ENCODE data around the gene SLC25A12.

Gene SLC25A12

GRCh38 chr2:171745806-171746205, 148.2 kb downstream of the SLC25A12 start:
- TF ChIP-seq JUND (IDR thresholded peaks at IDR 0.05; ENCODE audit: low read depth): no peak
- in situ Hi-C loops (cut with HindIII; ENCODE audit: low pct_unique_long_range_greater_than_20kb, low sequenced_read_pairs): no loop called here
- DNase-seq (ENCODE audit: low read depth in 1 of 2, low spot score in 1 of 2): no peak

- no peak for TF ChIP-seq JUND (IDR thresholded peaks at IDR 0.05; ENCODE audit: low read depth)
- in situ Hi-C loops (cut with HindIII; ENCODE audit: low pct_unique_long_range_greater_than_20kb, low sequenced_read_pairs): no loop called here
These were observed 148.9 kb downstream of the SLC25A12 start for GRCh38 chr2:171745141-171745540.

GRCh38 chr2:171742760-171743159, 151.3 kb downstream of the SLC25A12 start:
- no peak for TF ChIP-seq JUND (IDR thresholded peaks at IDR 0.05; ENCODE audit: low read depth)
- in situ Hi-C loops (cut with HindIII; ENCODE audit: low pct_unique_long_range_greater_than_20kb, low sequenced_read_pairs): no loop called here
- no peak for DNase-seq (ENCODE audit: low read depth in 1 of 2, low spot score in 1 of 2)

More at GRCh38 chr2:171745141-171745540, 148.9 kb downstream of the SLC25A12 start:
- DNase-seq (ENCODE audit: low read depth in 1 of 2, low spot score in 1 of 2): no peak

- no peak for DNase-seq (ENCODE audit: low read depth in 1 of 2, low spot score in 1 of 2)
- in situ Hi-C loops (cut with HindIII; ENCODE audit: low pct_unique_long_range_greater_than_20kb, low sequenced_read_pairs): no loop called here
- TF ChIP-seq JUND (IDR thresholded peaks at IDR 0.05; ENCODE audit: low read depth): no peak
These were observed 152.9 kb downstream of the SLC25A12 start for GRCh38 chr2:171741189-171741588.

- no peak for TF ChIP-seq JUND (IDR thresholded peaks at IDR 0.05; ENCODE audit: low read depth)
- no peak for DNase-seq (ENCODE audit: low read depth in 1 of 2, low spot score in 1 of 2)
- in situ Hi-C loops (cut with HindIII; ENCODE audit: low pct_unique_long_range_greater_than_20kb, low sequenced_read_pairs): no loop called here
These were observed 157.9 kb downstream of the SLC25A12 start for GRCh38 chr2:171735991-171736710.

All from T47D (cell line).